Aorta (tissue), 5 donors: ENCODE measurements around the gene EIF4H. TPM values are rescaled to one million over a fixed set of nuclear protein-coding genes. Genes with fewer than 3 reads are reported as not detected.

ENCODE experiments used
- ATAC-seq: fragments of 200-7000 bp; cut with Tn5 transposase; one replicate; pipeline ENCODE4 v1.9.1; 2022; ENCODE audit warnings: moderate library complexity; ENCODE audit not compliant: low FRiP score
- DNase-seq, 2 donors: peaks; one replicate each; pipeline ENCODE4 v3.0.0-alpha.2; 2020
- H3K27ac ChIP-seq, 2 donors: one replicate each; pipeline ENCODE4 v1.5.1; 2013; ENCODE audit warnings: low read length in 2 of 2, mild to moderate bottlenecking in 2 of 2, moderate library complexity in 2 of 2, control low read depth in 1 of 2, inconsistent platforms in 1 of 2, low read depth in 1 of 2
- H3K27me3 ChIP-seq, 2 donors: one replicate each; pipeline ENCODE4 v1.6.1; 2013; ENCODE audit warnings: control low read depth in 1 of 2, low read length in 1 of 2, mild to moderate bottlenecking in 1 of 2, moderate library complexity in 1 of 2; ENCODE audit not compliant: insufficient read depth in 2 of 2, control insufficient read depth in 1 of 2
- H3K36me3 ChIP-seq, 2 donors: one replicate each; pipeline ENCODE4 v1.6.1; 2013; ENCODE audit warnings: control low read depth in 1 of 2, low read length in 1 of 2, mild to moderate bottlenecking in 1 of 2; ENCODE audit not compliant: insufficient read depth in 2 of 2, control insufficient read depth in 1 of 2
- H3K4me1 ChIP-seq, 2 donors: one replicate each; pipeline ENCODE4 v1.6.1; 2013; ENCODE audit warnings: low read length in 2 of 2, control low read depth in 1 of 2, mild to moderate bottlenecking in 1 of 2, moderate library complexity in 1 of 2; ENCODE audit not compliant: insufficient read depth in 2 of 2, control insufficient read depth in 1 of 2
- H3K4me3 ChIP-seq, 2 donors: one replicate each; pipeline ENCODE4 v1.5.1; 2013; ENCODE audit warnings: low read length in 2 of 2, control low read depth in 1 of 2, mild to moderate bottlenecking in 1 of 2
- H3K9me3 ChIP-seq: one replicate; pipeline ENCODE4 v1.6.1; 2013; ENCODE audit warnings: mild to moderate bottlenecking, low read length; ENCODE audit not compliant: control insufficient read depth
- WGBS, 2 donors: extraction: QIAGEN DNeasy Blood & Tissue Kit; methylation state at CpG; one replicate each; pipeline ENCODE4 v1.1.7; 2013; 5-methylcytosine and 5-hydroxymethylcytosine counted together
- intact Hi-C, 2 donors: fragments of 100-400 bp; cut with DNase I; formaldehyde crosslinking; loops; one replicate each; pipeline versions ENCODE4 v1.14.2 to v1.15.0; 2022
- long read RNA-seq, 2 donors: library from polyadenylated mRNA; unstranded; transcript quantifications; one replicate each; pipeline ENCODE4 v2.0.0, GENCODE V29; 2020 to 2021
- polyA plus RNA-seq, 2 donors: library from polyadenylated mRNA; stranded (reverse); fragments of 200-250 nt; gene quantifications; one replicate each; pipeline ENCODE4 v1.2.3, GENCODE V29; 2013
- total RNA-seq, 2 donors: library from RNA; stranded (reverse); fragmentation: NEBNext Ultra II Directional; extraction: Animal tissue kit (Norgen Biotek cat#: 25700); gene quantifications; one replicate each; pipeline ENCODE4 v1.2.1, GENCODE V29; 2021
- donor health status: healthy with polysubstance abuse.
- donor health status: Bipolar disorder and iron deficiency.
- donor health status: DM: no; HTN: no; CAD: no.
- donor health status: DM: no; HTN: no; CAD: no.
- donor health status: DM: yes; HTN: yes; CAD: no.

EIF4H gene
- 100 to 1,000 TPM; 190 to 207 TPM for total RNA-seq
- polyA plus RNA-seq: 100 to 1,000 TPM; 140 to 183 TPM
- long read RNA-seq, donor 1, transcript EIF4H-201 (7 exons, 2,679 nt): minor isoform, 99 of 1,492 reads
- long read RNA-seq, donor 1, transcript EIF4H-202 (6 exons, 2,503 nt): major isoform, 1,122 of 1,492 reads
- long read RNA-seq, donor 1, partial matches to known transcripts: 253 of 1,492 reads
- long read RNA-seq, donor 1, other reads (novel, unspliced or antisense): 17 of 1,492 reads
- long read RNA-seq, donor 2, transcript EIF4H-201 (7 exons, 2,679 nt): minor isoform, 5 of 278 reads
- long read RNA-seq, donor 2, transcript EIF4H-202 (6 exons, 2,503 nt): major isoform, 201 of 278 reads
- long read RNA-seq, donor 2, partial matches to known transcripts: 68 of 278 reads
- long read RNA-seq, donor 2, other reads (novel, unspliced or antisense): 4 of 278 reads

DNA sequence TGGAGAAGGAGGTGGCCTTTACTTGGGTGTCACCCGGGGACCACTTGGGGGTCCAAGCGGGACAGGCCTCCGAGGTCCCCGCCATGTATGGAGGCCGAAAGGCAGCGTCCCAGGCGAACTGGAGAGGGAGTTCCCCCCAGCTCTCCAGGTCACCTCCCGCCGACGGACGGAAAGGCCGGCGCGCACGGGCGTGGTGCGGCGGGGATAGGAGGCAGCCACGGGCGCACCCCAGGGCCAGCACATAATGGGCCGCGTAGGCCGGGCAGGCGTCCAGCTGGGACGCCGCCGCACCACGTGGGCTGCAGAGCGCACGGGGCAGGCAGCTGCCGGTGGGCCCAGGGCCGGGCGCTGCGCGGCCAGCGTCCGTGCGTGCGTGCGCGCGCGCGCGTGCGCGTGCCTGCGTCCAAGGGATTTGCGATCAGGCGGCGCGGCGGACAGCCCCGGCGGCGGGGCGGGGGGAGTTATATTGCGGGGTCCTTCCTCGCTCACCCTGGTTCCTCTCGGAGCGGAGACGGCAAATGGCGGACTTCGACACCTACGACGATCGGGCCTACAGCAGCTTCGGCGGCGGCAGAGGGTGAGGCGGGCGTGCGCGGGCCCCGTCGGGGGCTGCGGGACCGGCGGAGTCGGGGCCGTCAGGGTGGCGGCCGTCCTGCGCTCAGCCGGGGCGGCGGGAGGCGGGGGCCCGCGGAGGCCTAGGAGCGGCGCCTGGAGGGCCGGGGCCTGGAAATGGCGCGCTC, at the start of gene EIF4H:
EIF4H (plus strand) TSS at position 491 of the 740 bp plus-strand sequence; CDS start at position 519, 28 bp downstream.
- 0 to 1% methylated on average over 79 to 95 of the region's 95 CpGs for WGBS, 2 donors
- Histone ChIP-seq H3K27me3 (no peaks in the 10 kb centered on the region), H3K27ac (peak within 1 kb of the TSS; percentile 19 to 62), H3K36me3 (no peaks in the 10 kb centered on the region), H3K4me3 (peak within 1 kb of the TSS; percentile 84 to 88), H3K4me1 (peaks cover 0 to 3% of the 10 kb centered on the region in 2 donors), H3K9me3 (no peaks in the 10 kb centered on the region)
- DNase-seq (peak; percentile 97 to 99), ATAC-seq (peak; percentile 96)
- intact Hi-C loops: loop anchor here (1.0 to 5.0 kb wide), 2 partner anchors 81 to 112 kb away; no protein-coding TSS in a partner anchor

GRCh38 chr7:74126220-74126880, 47.8 kb upstream of the EIF4H start:
- ATAC-seq (no peak), DNase-seq (no peak)
- intact Hi-C loops: no loop called here
- Histone ChIP-seq H3K4me1 (no peaks in the 10 kb centered on the region), H3K9me3 (no peaks in the 10 kb centered on the region), H3K4me3 (no peak overlapping the region), H3K27ac (no peak overlapping the region), H3K36me3 (peaks cover 0 to under 1% of the 10 kb centered on the region in 2 donors), H3K27me3 (no peaks in the 10 kb centered on the region)
- 75 to 79% methylated on average over 12 of the region's 12 CpGs for WGBS, 2 donors

- Histone ChIP-seq H3K27me3 (no peaks in the 10 kb centered on the region), H3K4me1 (no peaks in the 10 kb centered on the region), H3K27ac (no peak overlapping the region), H3K36me3 (no peaks in the 10 kb centered on the region), H3K4me3 (no peak overlapping the region), H3K9me3 (no peaks in the 10 kb centered on the region)
- no peak for ATAC-seq
- DNase-seq: no peak
- 66 to 67% methylated on average over 2 of the region's 2 CpGs for WGBS, 2 donors
- intact Hi-C loops: no loop called here
These were observed 44.3 kb upstream of the EIF4H start for GRCh38 chr7:74129887-74130286.

DNA sequence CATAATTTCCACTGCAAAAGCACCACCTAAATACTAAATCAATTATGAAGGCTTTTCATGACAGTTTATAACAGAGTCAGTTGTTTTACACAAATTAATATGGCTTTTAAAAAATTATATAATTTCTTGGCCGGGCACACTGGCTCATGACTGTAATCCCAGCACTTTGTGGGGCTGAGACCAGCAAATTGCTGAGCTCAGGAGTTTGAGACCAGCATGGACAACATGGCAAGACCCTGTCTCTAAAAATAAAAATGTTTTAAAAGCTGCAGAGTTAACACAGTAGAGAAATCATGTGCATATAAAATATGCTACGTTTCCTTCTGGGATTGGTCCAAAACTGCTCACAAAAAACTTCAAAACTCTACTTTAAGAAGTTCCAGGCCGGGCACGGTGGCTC, 43.6 kb upstream of the EIF4H start:
- H3K36me3 ChIP-seq: no peaks in the 10 kb centered on the region
- no peak overlapping the region for H3K4me3 ChIP-seq
- no peaks in the 10 kb centered on the region for H3K9me3 ChIP-seq
- no peak for ATAC-seq
- no peak for DNase-seq
- H3K4me1 ChIP-seq: no peaks in the 10 kb centered on the region
- WGBS, 2 donors: 37 to 39% methylated on average over 4 of the region's 4 CpGs
- no peak overlapping the region for H3K27ac ChIP-seq
- intact Hi-C loops: no loop called here
- H3K27me3 ChIP-seq: no peaks in the 10 kb centered on the region

DNA sequence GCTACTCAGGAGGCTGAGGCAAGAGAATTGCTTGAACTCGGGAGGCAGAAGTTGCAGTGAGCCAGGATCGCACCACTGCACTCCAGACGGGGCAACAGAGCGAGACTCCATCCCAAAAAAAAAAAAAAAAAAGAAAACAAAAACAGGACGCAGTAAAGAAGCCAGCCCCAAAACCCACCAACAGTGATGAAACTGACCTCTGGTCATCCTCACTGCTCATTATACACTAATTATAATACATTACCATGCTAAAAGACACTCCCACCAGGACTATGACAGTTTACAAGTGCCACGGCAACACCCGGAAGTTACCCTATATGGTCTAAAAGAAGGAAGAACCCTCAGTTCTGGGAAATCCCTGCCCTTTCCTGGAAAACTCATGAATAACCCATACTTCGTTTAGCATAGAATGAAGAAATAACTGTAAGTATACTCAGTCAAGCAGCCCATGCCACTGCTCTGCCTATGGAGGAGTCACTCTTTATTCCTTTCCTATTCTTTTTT, 40.0 kb upstream of the EIF4H start:
- no peak for DNase-seq
- Histone ChIP-seq H3K9me3 (no peaks in the 10 kb centered on the region), H3K27ac (no peak overlapping the region), H3K27me3 (no peaks in the 10 kb centered on the region), H3K36me3 (no peaks in the 10 kb centered on the region), H3K4me3 (no peak overlapping the region), H3K4me1 (no peaks in the 10 kb centered on the region)
- intact Hi-C loops: no loop called here
- 77 to 80% methylated on average over 7 to 8 of the region's 8 CpGs for WGBS, 2 donors
- no peak for ATAC-seq

GRCh38 chr7:74138334-74138867, 35.8 kb upstream of the EIF4H start:
- Histone ChIP-seq H3K4me1 (no peaks in the 10 kb centered on the region), H3K9me3 (no peaks in the 10 kb centered on the region), H3K27ac (no peak overlapping the region), H3K4me3 (no peak overlapping the region), H3K27me3 (no peaks in the 10 kb centered on the region), H3K36me3 (no peaks in the 10 kb centered on the region)
- DNase-seq (no peak), ATAC-seq (no peak)
- intact Hi-C loops: no loop called here
- WGBS, 2 donors: 94 to 97% methylated on average over 12 of the region's 12 CpGs

GRCh38 chr7:74138945-74139843, 35.0 kb upstream of the EIF4H start:
- no peak for ATAC-seq
- no peak for DNase-seq
- 93% methylated on average over 16 of the region's 16 CpGs for WGBS, 2 donors
- no peaks in the 10 kb centered on the region for H3K36me3 ChIP-seq
- H3K4me1 ChIP-seq: no peaks in the 10 kb centered on the region
- H3K4me3 ChIP-seq: no peak overlapping the region
- no peak overlapping the region for H3K27ac ChIP-seq
- H3K9me3 ChIP-seq: no peaks in the 10 kb centered on the region
- H3K27me3 ChIP-seq: no peaks in the 10 kb centered on the region
- intact Hi-C loops: no loop called here
